NCI-H524 (cell line): ENCODE data around the gene EFS.
A peak's percentile ranks its signal among the peaks of the same experiment; 100 is the strongest.
"Not testable (repeated sequence)": the region's sequence is repeated elsewhere in the genome, so short reads cannot be mapped to it uniquely, and the experiment has no call there.

Experiments
- DNase-seq, 2 experiments: peaks; one replicate each; lab custom pipeline; 2025; lab: John Stamatoyannopoulos, UW

The EFS gene

GRCh38 chr14:23327947-23328744, 36.8 kb downstream of the EFS start:
- peak; percentile 70 to 88 for DNase-seq

GRCh38 chr14:23326491-23327332, 38.3 kb downstream of the EFS start:
- no peak for DNase-seq

GRCh38 chr14:23325746-23326145, 39.2 kb downstream of the EFS start:
- not testable (repeated sequence) for DNase-seq

GRCh38 chr14:23324993-23325392, 40.0 kb downstream of the EFS start:
- DNase-seq, result no peak

- no peak for DNase-seq
These were observed 40.5 kb downstream of the EFS start for GRCh38 chr14:23324455-23324846.

- no peak for DNase-seq
These were observed 41.0 kb downstream of the EFS start for GRCh38 chr14:23323838-23324454.

- no peak for DNase-seq
These were observed 42.1 kb downstream of the EFS start for GRCh38 chr14:23322568-23323517.

GRCh38 chr14:23321572-23322547, 43.1 kb downstream of the EFS start:
- peak; percentile 42 to 56 for DNase-seq

- DNase-seq, result peak; percentile 100
These were observed 44.1 kb downstream of the EFS start, which contains the start of gene PABPN1 for GRCh38 chr14:23320584-23321571. PABPN1 (plus strand) TSS chr14:23321457; CDS start chr14:23321470, 13 bp downstream.

- no peak for DNase-seq
These were observed 45.0 kb downstream of the EFS start for GRCh38 chr14:23319746-23320583.

- DNase-seq, result no peak
These were observed 48.7 kb downstream of the EFS start for GRCh38 chr14:23316300-23316699.

- DNase-seq, result no peak
These were observed 54.4 kb downstream of the EFS start for GRCh38 chr14:23310546-23310945.

GRCh38 chr14:23308721-23309445, 56.1 kb downstream of the EFS start:
- no peak for DNase-seq

- DNase-seq, result no peak
These were observed 57.0 kb downstream of the EFS start for GRCh38 chr14:23307687-23308644.

GRCh38 chr14:23307146-23307530, 57.8 kb downstream of the EFS start:
- peak in 1 of 2 experiments; percentile 31 for DNase-seq
